ENCODE measurements around the gene CYBA. TPM values are rescaled to one million over a fixed set of nuclear protein-coding genes. Genes with fewer than 3 reads are reported as not detected.

The CYBA gene
- total RNA-seq, 1 donor from 2014 or later, result 877 TPM

GRCh38 chr16:88640039-88640495, 10.8 kb downstream of the CYBA start:
- no peak for TF ChIP-seq CTCF (conservative IDR thresholded peaks at IDR 0.05; ENCODE audit: low read depth, low read length)
- no peak for DNase-seq (ENCODE audit: low read depth)
- H3K4me3 ChIP-seq (ENCODE audit: low read depth, low read length), result no peak overlapping the region

DNA sequence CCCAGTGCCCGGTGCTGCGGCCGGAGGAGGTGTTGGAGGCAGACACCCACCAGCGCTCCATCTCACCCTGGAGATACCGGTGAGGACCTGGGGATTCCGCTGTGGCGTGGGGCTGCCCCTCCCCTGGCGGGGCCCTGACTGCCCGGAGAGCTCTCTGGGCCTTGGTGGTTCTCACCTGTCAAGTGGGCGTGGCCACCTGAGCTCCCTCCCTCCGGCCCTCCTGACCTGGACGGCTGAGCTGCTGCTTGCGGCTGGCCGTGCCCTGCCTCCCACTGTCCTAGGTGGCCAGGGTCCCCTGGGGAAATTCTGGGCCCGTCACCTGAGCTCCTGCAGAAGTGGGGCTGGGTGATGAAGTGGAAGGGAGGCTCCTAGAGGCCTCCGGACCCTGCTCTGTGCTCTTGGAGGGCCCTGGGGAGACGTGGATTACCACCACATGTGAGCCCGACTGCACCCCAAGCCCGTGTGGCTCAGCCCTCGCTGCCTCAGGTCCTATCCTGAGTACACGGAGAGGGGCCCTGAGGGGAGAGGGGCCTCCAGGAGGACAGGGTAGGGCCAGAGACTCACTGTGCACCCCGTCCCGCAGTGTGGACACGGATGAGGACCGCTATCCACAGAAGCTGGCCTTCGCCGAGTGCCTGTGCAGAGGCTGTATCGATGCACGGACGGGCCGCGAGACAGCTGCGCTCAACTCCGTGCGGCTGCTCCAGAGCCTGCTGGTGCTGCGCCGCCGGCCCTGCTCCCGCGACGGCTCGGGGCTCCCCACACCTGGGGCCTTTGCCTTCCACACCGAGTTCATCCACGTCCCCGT, 11.4 kb downstream of the CYBA start:
- no peak for TF ChIP-seq CTCF (conservative IDR thresholded peaks at IDR 0.05; ENCODE audit: low read depth, low read length)
- DNase-seq (ENCODE audit: low read depth), result no peak

GRCh38 chr16:88638323-88639230, 12.3 kb downstream of the CYBA start, which contains the start of gene IL17C:
IL17C (plus strand) TSS chr16:88638572; CDS start chr16:88638642, 70 bp downstream.
- no peak for DNase-seq (ENCODE audit: low read depth)
- no peak for TF ChIP-seq CTCF (conservative IDR thresholded peaks at IDR 0.05; ENCODE audit: low read depth, low read length)
- H3K4me3 ChIP-seq (ENCODE audit: low read depth, low read length), result no peak within 1 kb of the TSS

More for the DNA sequence above, 11.4 kb downstream of the CYBA start:
- H3K4me3 ChIP-seq (ENCODE audit: low read depth, low read length), result no peak overlapping the region

DNA sequence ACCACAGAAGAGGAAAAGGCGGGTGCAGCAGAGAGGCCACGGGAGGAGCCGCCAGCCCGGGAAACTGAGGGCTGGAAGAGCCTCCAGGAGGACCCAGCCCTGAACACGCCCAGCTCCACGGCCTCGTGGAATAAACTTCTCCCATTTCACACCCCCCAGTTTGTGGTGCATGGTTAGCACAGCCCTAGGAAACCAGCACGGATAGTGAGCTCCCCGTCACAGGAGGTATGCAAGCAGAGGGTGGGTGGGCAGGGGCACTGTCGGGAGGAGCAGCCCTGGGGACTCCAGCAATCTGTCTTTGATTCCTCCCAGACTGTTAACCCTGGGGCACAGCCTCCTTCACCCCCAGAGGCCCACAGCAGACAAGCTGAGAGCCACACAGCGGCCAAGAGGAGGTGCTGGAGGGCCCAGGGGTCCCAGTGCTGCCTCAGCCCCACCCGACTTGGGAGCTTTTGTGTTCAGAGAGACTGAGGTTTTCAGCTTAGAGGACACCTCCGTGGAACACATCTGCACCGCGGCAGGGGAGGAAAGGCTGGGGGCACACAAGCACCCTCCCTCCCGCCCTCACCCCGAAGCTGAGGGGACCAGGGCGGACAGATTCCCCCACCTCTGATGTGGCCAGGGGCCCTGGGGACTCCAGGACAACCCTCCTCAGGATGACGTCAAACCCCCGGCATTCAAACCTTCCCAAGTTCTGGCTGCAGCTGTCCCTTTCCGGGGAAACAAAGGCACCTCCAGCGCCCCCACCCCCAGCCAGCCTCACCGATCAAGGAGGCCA, 14.2 kb downstream of the CYBA start:
- no peak for TF ChIP-seq CTCF (conservative IDR thresholded peaks at IDR 0.05; ENCODE audit: low read depth, low read length)
- DNase-seq (ENCODE audit: low read depth), result no peak
- H3K4me3 ChIP-seq (ENCODE audit: low read depth, low read length), result no peak overlapping the region

GRCh38 chr16:88635671-88636319, 15.1 kb downstream of the CYBA start:
- H3K4me3 ChIP-seq (ENCODE audit: low read depth, low read length), result no peak overlapping the region
- DNase-seq (ENCODE audit: low read depth), result no peak
- no peak for TF ChIP-seq CTCF (conservative IDR thresholded peaks at IDR 0.05; ENCODE audit: low read depth, low read length)

All from epithelial cell of proximal tubule (primary cell).